ENCODE results near the gene ASTL.

ASTL gene

DNA sequence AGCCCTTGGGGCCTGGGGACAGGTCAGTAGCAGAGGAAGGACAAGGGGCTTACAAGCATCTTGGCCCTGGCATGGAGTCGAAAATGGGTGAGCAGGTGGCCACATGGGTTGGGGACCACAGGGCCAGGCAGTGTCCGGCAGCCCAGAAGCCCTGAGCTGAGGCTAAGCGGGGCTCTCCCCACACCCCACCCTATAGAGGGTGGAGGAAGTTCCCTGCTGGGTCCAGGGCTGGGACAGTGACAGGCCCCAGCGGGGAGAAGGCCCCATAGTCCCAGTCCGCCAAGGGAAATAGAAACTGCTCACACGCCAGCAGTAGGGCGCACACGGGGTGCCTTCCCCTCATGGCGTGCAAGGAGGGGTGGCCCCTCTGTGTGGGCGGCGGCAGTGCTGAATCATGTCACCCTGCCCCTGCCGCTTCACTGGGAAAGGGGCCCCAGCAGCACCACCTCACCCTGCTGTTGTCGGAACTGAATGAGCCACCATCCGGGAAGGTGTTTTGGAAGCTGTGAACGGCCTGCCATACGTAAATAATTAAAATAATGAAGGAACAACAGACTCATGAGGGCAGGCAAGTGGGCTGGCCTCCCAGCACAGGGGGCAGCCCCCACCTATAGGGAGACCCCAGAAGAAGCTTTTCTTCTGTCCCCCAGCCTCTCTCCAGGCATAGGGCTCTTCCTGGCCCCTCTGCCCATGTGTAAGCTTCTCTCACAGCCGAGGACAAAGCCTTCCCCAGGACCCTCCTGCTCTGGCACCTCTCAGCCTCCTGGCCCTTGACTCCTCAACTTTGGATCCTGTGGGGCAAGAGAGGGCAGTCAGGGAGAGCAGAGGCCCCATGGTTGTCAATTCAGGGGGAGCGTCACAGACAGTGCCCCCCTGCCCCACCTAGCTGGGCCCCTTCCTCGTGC is 19.6 kb upstream of the ASTL start:
- H3K27me3 ChIP-seq (ENCODE audit: control insufficient read depth, insufficient read depth, low read length): no peaks in the 10 kb centered on the region
- no peaks in the 10 kb centered on the region for H3K9me3 ChIP-seq (ENCODE audit: control insufficient read depth, insufficient read depth, low read length)
- no peak overlapping the region for H3K9ac ChIP-seq (ENCODE audit: low read depth, low read length)
- no peaks in the 10 kb centered on the region for H3K36me3 ChIP-seq (ENCODE audit: control insufficient read depth, insufficient read depth, low read length)
- H3K4me1 ChIP-seq (ENCODE audit: control insufficient read depth, insufficient read depth, low read length): no peaks in the 10 kb centered on the region
- H3K4me3 ChIP-seq (ENCODE audit: low read depth, low read length): no peak overlapping the region

GRCh38 chr2:96156926-96157648 is 18.8 kb upstream of the ASTL start:
- H3K27me3 ChIP-seq (ENCODE audit: control insufficient read depth, insufficient read depth, low read length): no peaks in the 10 kb centered on the region
- H3K36me3 ChIP-seq (ENCODE audit: control insufficient read depth, insufficient read depth, low read length): no peaks in the 10 kb centered on the region
- H3K9ac ChIP-seq (ENCODE audit: low read depth, low read length): no peak overlapping the region
- H3K4me3 ChIP-seq (ENCODE audit: low read depth, low read length): no peak overlapping the region
- no peaks in the 10 kb centered on the region for H3K9me3 ChIP-seq (ENCODE audit: control insufficient read depth, insufficient read depth, low read length)
- H3K4me1 ChIP-seq (ENCODE audit: control insufficient read depth, insufficient read depth, low read length): peaks cover under 1% of the 10 kb centered on the region

- H3K4me1 ChIP-seq (ENCODE audit: control insufficient read depth, insufficient read depth, low read length): peaks cover 2% of the 10 kb centered on the region
- H3K27me3 ChIP-seq (ENCODE audit: control insufficient read depth, insufficient read depth, low read length): no peaks in the 10 kb centered on the region
- no peak overlapping the region for H3K9ac ChIP-seq (ENCODE audit: low read depth, low read length)
- no peaks in the 10 kb centered on the region for H3K36me3 ChIP-seq (ENCODE audit: control insufficient read depth, insufficient read depth, low read length)
- H3K4me3 ChIP-seq (ENCODE audit: low read depth, low read length): no peak overlapping the region
- H3K9me3 ChIP-seq (ENCODE audit: control insufficient read depth, insufficient read depth, low read length): no peaks in the 10 kb centered on the region
These were observed 17.9 kb upstream of the ASTL start for GRCh38 chr2:96156011-96156820.

DNA sequence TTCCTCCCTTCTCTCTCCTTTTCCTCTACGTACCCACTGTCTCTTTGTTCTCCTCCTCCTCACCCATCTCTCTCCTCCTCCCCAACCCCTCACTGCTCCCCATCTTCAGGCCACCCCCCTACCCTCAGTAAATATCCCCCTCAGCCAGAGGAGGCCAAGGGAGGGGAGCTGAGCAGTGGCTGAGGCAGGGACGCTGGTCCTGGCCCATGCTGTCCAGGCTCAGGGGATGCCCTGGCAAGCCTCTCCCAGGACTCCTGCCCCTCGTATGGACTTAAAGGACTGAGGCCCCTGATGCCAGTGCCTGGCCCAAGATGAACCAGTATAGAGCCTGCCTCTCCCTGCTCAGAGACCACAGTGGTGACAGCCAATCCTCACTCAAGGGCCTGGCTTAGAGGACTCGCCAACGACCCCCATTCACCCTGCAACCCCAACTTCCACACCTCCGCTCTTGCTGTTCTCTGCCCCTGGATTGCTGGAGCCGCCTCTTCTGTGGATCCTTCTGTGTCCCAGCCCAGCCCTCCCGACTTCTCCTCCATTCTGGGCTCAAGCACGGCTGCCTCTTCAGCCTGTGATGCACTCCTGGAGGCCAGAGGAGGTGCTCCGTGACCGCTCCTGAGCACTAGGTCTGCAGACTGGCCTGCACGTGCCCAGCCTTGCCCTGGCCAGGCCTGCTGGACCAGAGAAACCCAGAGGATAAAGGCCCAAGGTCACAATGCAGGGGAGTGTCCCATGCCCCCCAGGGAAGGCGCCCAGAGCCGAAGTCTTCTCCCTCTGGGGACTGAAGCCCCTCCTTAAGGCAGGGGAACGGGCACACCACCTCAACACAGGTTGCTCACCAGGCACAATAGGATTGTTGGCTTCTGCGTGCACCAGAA is 16.4 kb upstream of the ASTL start:
- no peak overlapping the region for H3K9ac ChIP-seq (ENCODE audit: low read depth, low read length)

DNA sequence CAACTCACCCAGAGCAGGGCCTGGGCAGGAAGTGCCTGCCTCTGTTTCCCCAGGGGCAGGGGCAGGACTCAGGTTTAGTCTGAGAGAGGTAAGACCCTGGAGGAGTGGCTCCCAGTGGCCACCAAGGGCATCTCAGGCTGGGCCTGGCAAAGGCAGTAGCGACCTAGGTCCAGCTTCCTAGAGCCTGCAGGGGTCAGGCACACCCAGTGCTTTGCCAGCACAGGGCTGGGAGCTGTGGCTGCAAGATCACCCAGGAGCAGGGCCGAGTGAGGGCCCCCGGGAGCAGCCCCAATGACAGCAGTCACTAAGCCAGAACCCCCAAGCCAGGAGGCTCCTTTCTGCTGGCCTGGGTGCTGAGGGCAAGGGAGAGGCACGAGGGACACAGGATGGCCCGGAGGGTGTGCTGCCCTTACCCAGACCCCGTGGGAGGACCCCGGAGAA is 15.7 kb upstream of the ASTL start:
- Histone ChIP-seq H3K36me3 (ENCODE audit: control insufficient read depth, insufficient read depth, low read length) (no peaks in the 10 kb centered on the region), H3K4me3 (ENCODE audit: low read depth, low read length) (no peak overlapping the region), H3K4me1 (ENCODE audit: control insufficient read depth, insufficient read depth, low read length) (peaks cover 2% of the 10 kb centered on the region), H3K9me3 (ENCODE audit: control insufficient read depth, insufficient read depth, low read length) (no peaks in the 10 kb centered on the region), H3K9ac (ENCODE audit: low read depth, low read length) (no peak overlapping the region), H3K27me3 (ENCODE audit: control insufficient read depth, insufficient read depth, low read length) (no peaks in the 10 kb centered on the region)

More for the DNA sequence above, 16.4 kb upstream of the ASTL start:
- Histone ChIP-seq H3K27me3 (ENCODE audit: control insufficient read depth, insufficient read depth, low read length) (no peaks in the 10 kb centered on the region), H3K4me3 (ENCODE audit: low read depth, low read length) (no peak overlapping the region), H3K4me1 (ENCODE audit: control insufficient read depth, insufficient read depth, low read length) (peaks cover 2% of the 10 kb centered on the region), H3K9me3 (ENCODE audit: control insufficient read depth, insufficient read depth, low read length) (no peaks in the 10 kb centered on the region), H3K36me3 (ENCODE audit: control insufficient read depth, insufficient read depth, low read length) (no peaks in the 10 kb centered on the region)

DNA sequence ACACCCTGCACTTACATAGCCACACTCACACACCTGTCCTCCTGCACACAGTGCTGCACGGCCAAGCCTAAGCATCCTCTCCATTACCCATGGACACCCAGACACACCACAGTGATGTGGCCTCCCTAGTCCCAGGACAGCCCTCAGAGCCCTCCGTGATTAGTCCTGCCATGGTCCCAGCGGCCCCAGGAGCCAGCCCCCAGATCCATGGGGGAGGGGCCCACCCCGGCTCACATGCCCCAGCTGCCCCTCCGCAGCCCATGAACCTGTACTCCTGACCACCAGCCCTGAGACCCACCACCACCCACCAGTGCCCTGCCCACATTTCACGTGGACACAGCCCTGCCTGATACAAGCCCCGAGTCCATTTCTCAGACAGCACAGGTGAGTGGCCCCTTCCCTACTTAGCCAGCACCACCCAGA is 15.0 kb upstream of the ASTL start:
- Histone ChIP-seq H3K9me3 (ENCODE audit: control insufficient read depth, insufficient read depth, low read length) (no peaks in the 10 kb centered on the region), H3K4me1 (ENCODE audit: control insufficient read depth, insufficient read depth, low read length) (peaks cover 2% of the 10 kb centered on the region), H3K9ac (ENCODE audit: low read depth, low read length) (no peak overlapping the region), H3K27me3 (ENCODE audit: control insufficient read depth, insufficient read depth, low read length) (no peaks in the 10 kb centered on the region), H3K4me3 (ENCODE audit: low read depth, low read length) (no peak overlapping the region), H3K36me3 (ENCODE audit: control insufficient read depth, insufficient read depth, low read length) (no peaks in the 10 kb centered on the region)

GRCh38 chr2:96152304-96153161 is 14.2 kb upstream of the ASTL start:
- H3K27me3 ChIP-seq (ENCODE audit: control insufficient read depth, insufficient read depth, low read length): peaks cover under 1% of the 10 kb centered on the region
- H3K4me1 ChIP-seq (ENCODE audit: control insufficient read depth, insufficient read depth, low read length): peaks cover 10% of the 10 kb centered on the region
- no peak overlapping the region for H3K9ac ChIP-seq (ENCODE audit: low read depth, low read length)

GRCh38 chr2:96151595-96152303 is 13.4 kb upstream of the ASTL start:
- H3K36me3 ChIP-seq (ENCODE audit: control insufficient read depth, insufficient read depth, low read length): no peaks in the 10 kb centered on the region
- H3K9ac ChIP-seq (ENCODE audit: low read depth, low read length): no peak overlapping the region
- H3K9me3 ChIP-seq (ENCODE audit: control insufficient read depth, insufficient read depth, low read length): no peaks in the 10 kb centered on the region
- peaks cover 8% of the 10 kb centered on the region for H3K27me3 ChIP-seq (ENCODE audit: control insufficient read depth, insufficient read depth, low read length)
- peaks cover 11% of the 10 kb centered on the region for H3K4me1 ChIP-seq (ENCODE audit: control insufficient read depth, insufficient read depth, low read length)
- H3K4me3 ChIP-seq (ENCODE audit: low read depth, low read length): no peak overlapping the region

More at GRCh38 chr2:96152304-96153161, 14.2 kb upstream of the ASTL start:
- Histone ChIP-seq H3K9me3 (ENCODE audit: control insufficient read depth, insufficient read depth, low read length) (no peaks in the 10 kb centered on the region), H3K4me3 (ENCODE audit: low read depth, low read length) (no peak overlapping the region), H3K36me3 (ENCODE audit: control insufficient read depth, insufficient read depth, low read length) (no peaks in the 10 kb centered on the region)

GRCh38 chr2:96150791-96151594 is 12.7 kb upstream of the ASTL start:
- Histone ChIP-seq H3K4me1 (ENCODE audit: control insufficient read depth, insufficient read depth, low read length) (peaks cover 11% of the 10 kb centered on the region), H3K27me3 (ENCODE audit: control insufficient read depth, insufficient read depth, low read length) (peaks cover 13% of the 10 kb centered on the region)

More at GRCh38 chr2:96150791-96151594, 12.7 kb upstream of the ASTL start:
- no peaks in the 10 kb centered on the region for H3K9me3 ChIP-seq (ENCODE audit: control insufficient read depth, insufficient read depth, low read length)
- no peak overlapping the region for H3K9ac ChIP-seq (ENCODE audit: low read depth, low read length)
- H3K4me3 ChIP-seq (ENCODE audit: low read depth, low read length): no peak overlapping the region
- H3K36me3 ChIP-seq (ENCODE audit: control insufficient read depth, insufficient read depth, low read length): no peaks in the 10 kb centered on the region

Data from iPS-15b (cell line).